HCT116 (cell line): ENCODE measurements around the gene SHF.

Experiments
- CTCF ChIP-seq, 3 experiments: fragments of 200-600 bp in 1 of 3; sonication (generic) in 1 of 3; IDR thresholded peaks in 2 of 3; conservative IDR thresholded peaks in 1 of 3; 2 replicates each; pipeline ENCODE4 v1.5.1; 2012 to 2017; ENCODE audit warnings: low read depth in 2 of 3, low read length in 2 of 3, antibody characterized with exemption in 1 of 3, borderline replicate concordance in 1 of 3, control low read depth in 1 of 3, mild to moderate bottlenecking in 1 of 3, mixed read lengths in 1 of 3, mixed run types in 1 of 3, moderate library complexity in 1 of 3; ENCODE audit not compliant: insufficient read depth in 1 of 3
- ELF1 ChIP-seq: IDR thresholded peaks from 2 replicates; pipeline ENCODE4 v1.6.1; 2012; ENCODE audit warnings: low read depth, borderline replicate concordance
- EZH2 ChIP-seq: fragments of 200-600 bp; sonication (generic); IDR thresholded peaks from 2 replicates; pipeline ENCODE4 v1.6.1; 2017; ENCODE audit warnings: antibody characterized with exemption, mixed run types
- EZH2phosphoT487 ChIP-seq: fragments of 200-600 bp; IDR thresholded peaks from 2 replicates; pipeline ENCODE4 v1.6.1; 2018; ENCODE audit warnings: antibody characterized with exemption, borderline replicate concordance
- MAX ChIP-seq: IDR thresholded peaks from 2 replicates; pipeline ENCODE4 v1.6.1; 2012
- POLR2A ChIP-seq: IDR thresholded peaks from 2 replicates; pipeline ENCODE4 v1.7.0; 2011; ENCODE audit warnings: borderline replicate concordance; ENCODE audit not compliant: insufficient read depth, insufficient read length; ENCODE audit errors: extremely low read depth
- POLR2AphosphoS5 ChIP-seq: IDR thresholded peaks from 2 replicates; pipeline ENCODE4 v1.6.1; 2011; ENCODE audit warnings: mild to moderate bottlenecking, low read depth, low read length, moderate library complexity
- RAD21 ChIP-seq: IDR thresholded peaks from 2 replicates; pipeline ENCODE4 v1.6.1; 2012; ENCODE audit warnings: low read depth, mild to moderate bottlenecking
- REST ChIP-seq: IDR thresholded peaks from 2 replicates; pipeline ENCODE4 v1.6.1; 2012; ENCODE audit warnings: low read depth
- SP1 ChIP-seq: IDR thresholded peaks from 2 replicates; pipeline ENCODE4 v1.6.1; 2012; ENCODE audit warnings: low read depth
- TCF7L2 ChIP-seq: IDR thresholded peaks from 2 replicates; pipeline ENCODE4 v1.7.0; 2011; ENCODE audit warnings: borderline replicate concordance, inconsistent platforms; ENCODE audit not compliant: insufficient read depth, insufficient read length; ENCODE audit errors: extremely low read depth

GRCh38 chr15:45187578-45187893 is 230 bp downstream of the SHF start:
- no peak for TF ChIP-seq CTCF (IDR thresholded peaks at IDR 0.05 in 2 of 3, conservative IDR thresholded peaks at IDR 0.05 in 1 of 3; ENCODE audit: borderline replicate concordance in 1 of 3, insufficient read depth in 1 of 3, low read depth in 2 of 3, low read length in 2 of 3)
- no peak for TF ChIP-seq SP1
- no peak for TF ChIP-seq ELF1
- no peak for TF ChIP-seq POLR2A
- no peak for TF ChIP-seq POLR2AphosphoS5
- no peak for TF ChIP-seq TCF7L2
- no peak for TF ChIP-seq EZH2
- TF ChIP-seq RAD21 = no peak
- TF ChIP-seq REST = no peak
- no peak for TF ChIP-seq EZH2phosphoT487
- TF ChIP-seq MAX = no peak
